ENCODE measurements around the gene TNS1. TPM values are rescaled to one million over a fixed set of nuclear protein-coding genes. Genes with fewer than 3 reads are reported as not detected.

TNS1 gene
- total RNA-seq, 4 donors from 2014 or later: 461 to 648 (median 565) TPM

- no peaks in the 10 kb centered on the region for H3K27me3 ChIP-seq
- no peaks in the 10 kb centered on the region for H3K36me3 ChIP-seq
- H3K4me3 ChIP-seq: no peak overlapping the region
- no peak for DNase-seq (ENCODE audit: low spot score in 2 of 2)
- peaks cover 0 to 27% (median 4%) of the 10 kb centered on the region in 4 donors for H3K4me1 ChIP-seq
- H3K9me3 ChIP-seq: no peaks in the 10 kb centered on the region
- H3K27ac ChIP-seq: no peak overlapping the region
- no peak for TF ChIP-seq CTCF (IDR thresholded peaks at IDR 0.05)
- no peak for TF ChIP-seq POLR2A (IDR thresholded peaks at IDR 0.05)
- no peak for TF ChIP-seq EP300 (IDR thresholded peaks at IDR 0.05)
- WGBS, 2 donors: 85% methylated on average over 9 to 12 of the region's 12 CpGs
Measured at GRCh38 chr2:218032336-218033171, 29.8 kb upstream of the TNS1 start.

- Histone ChIP-seq H3K9me3 (no peaks in the 10 kb centered on the region), H3K27ac (no peak overlapping the region), H3K36me3 (no peaks in the 10 kb centered on the region), H3K27me3 (no peaks in the 10 kb centered on the region), H3K4me3 (no peak overlapping the region), H3K4me1 (peaks cover 0 to 27% (median 4%) of the 10 kb centered on the region in 4 donors)
- WGBS, 2 donors: 70 to 78% methylated on average over 6 to 7 of the region's 7 CpGs
- no peak for TF ChIP-seq CTCF (IDR thresholded peaks at IDR 0.05)
- DNase-seq (ENCODE audit: low spot score in 2 of 2): no peak
Measured at GRCh38 chr2:218031771-218032257, 29.0 kb upstream of the TNS1 start.

- no peak for DNase-seq (ENCODE audit: low spot score in 2 of 2)
- TF ChIP-seq POLR2A (IDR thresholded peaks at IDR 0.05) (no peak), CTCF (IDR thresholded peaks at IDR 0.05) (no peak), EP300 (IDR thresholded peaks at IDR 0.05) (no peak)
- Histone ChIP-seq H3K9me3 (no peaks in the 10 kb centered on the region), H3K27ac (no peak overlapping the region), H3K4me1 (peaks cover 0 to 27% (median 4%) of the 10 kb centered on the region in 4 donors), H3K27me3 (no peaks in the 10 kb centered on the region), H3K36me3 (no peaks in the 10 kb centered on the region), H3K4me3 (no peak overlapping the region)
- 92 to 96% methylated on average over 1 of the region's 1 CpG for WGBS, 2 donors
Measured at GRCh38 chr2:218031261-218031660, 28.5 kb upstream of the TNS1 start.

GRCh38 chr2:218030409-218031195 lies 27.8 kb upstream of the TNS1 start:
- Histone ChIP-seq H3K36me3 (no peaks in the 10 kb centered on the region), H3K4me1 (peaks cover 0 to 27% (median 4%) of the 10 kb centered on the region in 4 donors), H3K4me3 (no peak overlapping the region), H3K27me3 (no peaks in the 10 kb centered on the region), H3K9me3 (no peaks in the 10 kb centered on the region), H3K27ac (no peak overlapping the region)
- DNase-seq (ENCODE audit: low spot score in 2 of 2): no peak
- 89 to 92% methylated on average over 7 of the region's 7 CpGs for WGBS, 2 donors
- TF ChIP-seq EP300 (IDR thresholded peaks at IDR 0.05) (no peak), CTCF (IDR thresholded peaks at IDR 0.05) (no peak)

Data from tibial nerve (tissue), 4 donors.